Astrocyte of the cerebellum (primary cell): ENCODE results near the gene RERG.
"Not testable (repeated sequence)": the region's sequence is repeated elsewhere in the genome, so short reads cannot be mapped to it uniquely, and the experiment has no call there.

Experiments
- DNase-seq: peaks from one replicate; pipeline ENCODE4 v3.0.0-alpha.2; 2011; ENCODE audit warnings: low read depth
- H3K4me3 ChIP-seq: 2 replicates; pipeline ENCODE4 v1.5.1; 2011; ENCODE audit warnings: mild to moderate bottlenecking, low read depth, low read length, moderate library complexity
- CTCF ChIP-seq: IDR thresholded peaks from 2 replicates; pipeline ENCODE4 v1.5.1; 2012; ENCODE audit warnings: low read length, low read depth, moderate library complexity, mild to moderate bottlenecking; ENCODE audit errors: missing control alignments
- in situ Hi-C: cut with HindIII; loops from 2 replicates; pipeline ENCODE4 v1.10.0; 2017; ENCODE audit warnings: low sequenced_read_pairs

RERG gene

GRCh38 chr12:15116983-15117382 is 104.2 kb downstream of the RERG start:
- DNase-seq: no peak
- no peak overlapping the region for H3K4me3 ChIP-seq
- no peak for TF ChIP-seq CTCF
- in situ Hi-C loops: no loop called here

GRCh38 chr12:15116086-15116485 is 105.1 kb downstream of the RERG start:
- H3K4me3 ChIP-seq: no peak overlapping the region
- in situ Hi-C loops: no loop called here
- TF ChIP-seq CTCF: no peak
- peak; percentile 24 for DNase-seq

- TF ChIP-seq CTCF: no peak
- DNase-seq: no peak
- H3K4me3 ChIP-seq: no peak overlapping the region
- in situ Hi-C loops: no loop called here
Measured at GRCh38 chr12:15115434-15115833, 105.8 kb downstream of the RERG start.

GRCh38 chr12:15114501-15114900 is 106.7 kb downstream of the RERG start:
- in situ Hi-C loops: no loop called here
- no peak for TF ChIP-seq CTCF
- no peak overlapping the region for H3K4me3 ChIP-seq
- DNase-seq: no peak

GRCh38 chr12:15092826-15093225 is 128.4 kb downstream of the RERG start:
- no peak overlapping the region for H3K4me3 ChIP-seq
- DNase-seq: no peak
- no peak for TF ChIP-seq CTCF
- in situ Hi-C loops: no loop called here

GRCh38 chr12:15090441-15090840 is 130.8 kb downstream of the RERG start:
- TF ChIP-seq CTCF: no peak
- no peak overlapping the region for H3K4me3 ChIP-seq
- DNase-seq: no peak
- in situ Hi-C loops: no loop called here

GRCh38 chr12:15088105-15088504 is 133.1 kb downstream of the RERG start:
- H3K4me3 ChIP-seq: no peak overlapping the region
- DNase-seq: peak; percentile 2
- TF ChIP-seq CTCF: no peak
- in situ Hi-C loops: no loop called here

GRCh38 chr12:15077751-15078150 is 143.5 kb downstream of the RERG start:
- H3K4me3 ChIP-seq, in situ Hi-C loops, DNase-seq: not testable (repeated sequence)
